Measurements from ENCODE around the gene AGTPBP1. TPM values are rescaled to one million over a fixed set of nuclear protein-coding genes. Genes with fewer than 3 reads are reported as not detected.

The AGTPBP1 gene
- polyA plus RNA-seq, 1 donor from 2014 or later, result 17.5 TPM

Other genes starting within 250 kb of the AGTPBP1 start
- 12.6 TPM for gene NAA35, start 199.2 kb upstream of the AGTPBP1 start, polyA plus RNA-seq